ENCODE measurements around the gene CERS6.

The CERS6 gene

DNA sequence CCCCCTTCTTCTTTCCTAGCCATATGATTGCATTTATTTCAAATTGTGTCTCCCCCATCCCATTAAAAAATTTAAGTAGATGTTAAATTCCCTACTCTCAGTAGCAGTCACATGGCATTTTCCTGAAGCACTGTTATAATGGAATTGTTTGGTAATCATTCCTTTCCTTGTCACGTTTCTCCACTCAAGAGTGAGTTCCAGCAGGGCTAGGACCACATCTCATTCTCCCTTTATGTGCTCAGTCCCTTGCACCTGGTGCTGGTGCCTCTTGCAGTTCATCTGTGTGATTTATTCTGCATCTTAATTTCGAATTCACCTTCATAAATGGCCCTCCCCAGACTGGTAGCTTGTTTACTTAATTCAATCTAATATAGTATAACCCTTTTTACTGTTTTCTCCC lies 276.0 kb downstream of the CERS6 start:
- no peak for DNase-seq (ENCODE audit: low read depth)
- no peak overlapping the region for H3K4me3 ChIP-seq (ENCODE audit: low read length)
- TF ChIP-seq, protein P1, sequence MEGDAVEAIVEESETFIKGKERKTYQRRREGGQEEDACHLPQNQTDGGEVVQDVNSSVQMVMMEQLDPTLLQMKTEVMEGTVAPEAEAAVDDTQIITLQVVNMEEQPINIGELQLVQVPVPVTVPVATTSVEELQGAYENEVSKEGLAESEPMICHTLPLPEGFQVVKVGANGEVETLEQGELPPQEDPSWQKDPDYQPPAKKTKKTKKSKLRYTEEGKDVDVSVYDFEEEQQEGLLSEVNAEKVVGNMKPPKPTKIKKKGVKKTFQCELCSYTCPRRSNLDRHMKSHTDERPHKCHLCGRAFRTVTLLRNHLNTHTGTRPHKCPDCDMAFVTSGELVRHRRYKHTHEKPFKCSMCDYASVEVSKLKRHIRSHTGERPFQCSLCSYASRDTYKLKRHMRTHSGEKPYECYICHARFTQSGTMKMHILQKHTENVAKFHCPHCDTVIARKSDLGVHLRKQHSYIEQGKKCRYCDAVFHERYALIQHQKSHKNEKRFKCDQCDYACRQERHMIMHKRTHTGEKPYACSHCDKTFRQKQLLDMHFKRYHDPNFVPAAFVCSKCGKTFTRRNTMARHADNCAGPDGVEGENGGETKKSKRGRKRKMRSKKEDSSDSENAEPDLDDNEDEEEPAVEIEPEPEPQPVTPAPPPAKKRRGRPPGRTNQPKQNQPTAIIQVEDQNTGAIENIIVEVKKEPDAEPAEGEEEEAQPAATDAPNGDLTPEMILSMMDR (conservative IDR thresholded peaks at IDR 0.05; ENCODE audit: low read depth, low read length) = no peak

DNA sequence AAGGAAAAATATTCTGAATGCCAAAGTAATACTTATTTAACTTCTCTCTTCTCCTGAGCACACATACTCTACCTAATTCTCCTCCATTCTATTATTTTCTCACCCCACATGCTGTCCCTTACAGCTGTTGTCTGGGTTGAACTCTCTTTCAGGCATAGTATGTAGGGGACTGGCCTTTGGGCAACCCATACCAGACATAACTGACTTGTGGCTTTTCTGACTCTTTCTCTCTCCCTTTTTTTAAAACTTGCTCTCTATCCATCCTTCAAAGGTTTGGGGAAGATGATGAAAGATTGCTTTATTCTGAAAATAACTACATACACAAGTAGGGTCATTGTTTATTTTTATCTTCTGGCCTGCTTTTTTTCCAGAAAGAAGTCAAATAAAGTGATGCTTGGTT lies 276.4 kb downstream of the CERS6 start:
- TF ChIP-seq, protein P1 (conservative IDR thresholded peaks at IDR 0.05; ENCODE audit: low read depth, low read length) = no peak
- no peak overlapping the region for H3K4me3 ChIP-seq (ENCODE audit: low read length)
- DNase-seq (ENCODE audit: low read depth) = no peak

DNA sequence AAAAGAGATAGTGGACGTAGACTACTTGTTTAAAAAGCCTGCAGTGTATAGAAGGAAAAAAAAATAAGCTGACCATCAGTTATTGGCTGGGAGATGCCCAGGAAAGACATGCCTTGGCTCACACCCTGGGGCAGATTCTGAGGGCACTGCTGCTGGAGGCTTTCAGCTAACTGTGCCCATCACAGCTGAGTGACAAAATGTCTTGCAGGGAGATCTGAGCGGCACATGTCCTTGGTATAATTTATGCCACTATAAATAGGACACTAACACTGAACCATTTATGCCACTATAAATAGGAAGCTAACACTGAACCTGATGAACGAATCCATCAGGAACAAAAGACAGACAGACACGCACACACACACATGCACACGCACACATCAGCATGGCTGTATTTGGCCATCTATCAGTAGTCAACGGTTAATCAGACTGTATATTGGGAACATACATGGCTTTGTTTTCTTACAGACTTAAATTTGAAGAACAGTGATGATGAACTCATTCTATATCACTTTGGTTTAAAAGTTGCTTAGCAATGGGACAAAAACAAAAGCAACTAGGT lies 278.2 kb downstream of the CERS6 start:
- no peak overlapping the region for H3K4me3 ChIP-seq (ENCODE audit: low read length)
- TF ChIP-seq, protein P1 (conservative IDR thresholded peaks at IDR 0.05; ENCODE audit: low read depth, low read length) = no peak
- DNase-seq (ENCODE audit: low read depth) = no peak

DNA sequence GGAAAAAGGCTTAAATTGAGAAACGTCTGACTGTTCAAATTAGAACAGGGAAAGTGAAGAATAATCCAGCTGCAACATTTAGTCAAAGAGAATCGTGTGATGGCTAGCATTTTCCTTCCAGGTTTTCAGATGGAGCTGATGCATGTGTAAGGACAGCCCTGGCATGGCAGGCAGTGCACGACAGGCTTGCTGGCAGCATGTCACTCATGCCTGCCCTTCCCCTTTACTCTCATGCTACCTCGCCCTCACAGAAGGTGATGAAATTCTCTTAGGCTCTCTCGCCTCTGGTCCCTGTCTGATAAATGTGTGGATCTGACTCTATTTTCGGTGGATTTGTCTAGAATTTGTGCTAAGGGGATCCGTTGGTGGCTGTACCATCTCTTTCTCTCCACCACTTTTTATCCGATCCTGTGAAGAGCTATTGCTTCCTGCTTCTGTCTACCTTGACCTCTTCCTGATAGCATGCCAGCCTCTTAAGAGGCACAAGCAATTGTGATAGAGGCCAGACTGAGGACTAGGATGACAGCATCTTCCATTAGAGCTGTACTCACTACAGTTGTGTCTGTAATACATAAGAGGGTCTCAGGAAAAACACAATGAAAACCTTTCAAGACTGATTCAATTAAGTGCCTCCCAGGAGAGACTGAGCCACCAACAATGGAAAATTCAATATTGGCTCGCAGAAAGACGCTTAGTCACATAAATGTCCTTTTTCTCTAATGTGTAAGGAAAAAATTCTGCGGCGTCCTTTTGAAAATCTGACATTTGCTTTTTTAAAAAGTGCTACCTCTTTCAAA lies 280.8 kb downstream of the CERS6 start:
- TF ChIP-seq, protein P1 (conservative IDR thresholded peaks at IDR 0.05; ENCODE audit: low read depth, low read length) = no peak
- no peak for DNase-seq (ENCODE audit: low read depth)

DNA sequence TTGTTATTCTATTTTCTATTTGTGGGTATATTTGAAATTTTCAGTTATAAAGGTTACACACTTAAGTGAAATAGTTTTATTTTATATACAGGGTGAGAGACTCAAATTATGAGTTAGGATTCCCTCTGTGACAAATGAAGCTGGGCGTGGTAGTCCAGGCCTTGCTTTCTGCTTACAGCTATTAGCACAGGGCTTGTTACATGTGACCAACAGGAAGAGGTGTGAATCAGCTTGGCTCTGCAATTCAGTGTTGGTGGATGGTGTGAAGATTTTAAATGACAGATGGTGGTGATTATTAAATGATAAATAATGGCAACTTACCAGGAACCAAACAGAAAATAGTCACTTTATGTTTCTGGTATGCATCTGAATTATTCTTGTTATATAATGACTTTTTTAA lies 282.0 kb downstream of the CERS6 start:
- no peak overlapping the region for H3K4me3 ChIP-seq (ENCODE audit: low read length)
- TF ChIP-seq, protein P1 (conservative IDR thresholded peaks at IDR 0.05; ENCODE audit: low read depth, low read length) = no peak
- no peak for DNase-seq (ENCODE audit: low read depth)

More for the DNA sequence above, 280.8 kb downstream of the CERS6 start:
- no peak overlapping the region for H3K4me3 ChIP-seq (ENCODE audit: low read length)

DNA sequence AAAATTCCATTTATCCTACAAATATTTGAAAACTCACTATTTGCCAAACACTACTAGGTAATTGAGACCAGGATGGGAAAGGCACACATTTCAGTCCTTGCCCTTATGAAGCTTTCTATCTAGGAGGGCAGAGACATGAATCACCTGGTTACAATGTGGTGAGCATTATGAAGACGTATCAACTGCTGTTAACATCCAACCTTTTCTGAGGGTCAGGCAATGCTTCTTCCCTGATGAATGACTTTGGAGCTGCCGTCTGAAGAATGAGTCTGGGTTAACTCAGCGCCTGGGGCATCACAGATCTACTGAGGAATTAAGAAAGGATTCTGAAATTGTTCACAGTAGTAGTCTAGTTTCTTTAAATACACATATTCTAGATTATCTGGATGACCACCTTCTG lies 284.3 kb downstream of the CERS6 start:
- TF ChIP-seq, protein P1 (conservative IDR thresholded peaks at IDR 0.05; ENCODE audit: low read depth, low read length) = no peak
- no peak for DNase-seq (ENCODE audit: low read depth)
- H3K4me3 ChIP-seq (ENCODE audit: low read length) = no peak overlapping the region

DNA sequence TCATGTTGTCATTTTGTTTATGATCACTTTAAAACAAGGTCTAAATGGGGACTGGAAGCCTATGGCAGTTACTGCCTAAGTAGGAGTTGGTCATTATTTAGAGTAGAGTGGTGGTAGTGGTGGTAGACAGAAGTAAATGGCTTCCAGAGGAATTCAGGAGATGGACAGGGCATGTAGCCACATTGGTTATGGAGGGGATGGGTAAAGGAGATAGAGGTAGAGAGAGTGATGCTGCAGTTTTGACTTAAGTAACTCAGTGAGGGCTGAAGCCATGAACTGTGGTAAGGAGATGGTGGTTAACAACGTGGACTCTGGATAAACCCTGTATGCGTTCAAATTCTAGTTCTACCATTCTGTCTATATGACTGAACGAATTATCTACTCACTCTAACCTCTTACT lies 284.7 kb downstream of the CERS6 start:
- TF ChIP-seq, protein P1 (conservative IDR thresholded peaks at IDR 0.05; ENCODE audit: low read depth, low read length) = no peak
- no peak for DNase-seq (ENCODE audit: low read depth)
- H3K4me3 ChIP-seq (ENCODE audit: low read length) = no peak overlapping the region
